HG03520 (cell line): ENCODE data around the gene GLMP.

Source experiments
- ATAC-seq: cut with Tn5 transposase; IDR thresholded peaks from one replicate; pipeline ENCODE4 v1.9.1; 2021; ENCODE audit warnings: mild to moderate bottlenecking, moderate library complexity; ENCODE audit not compliant: unreplicated experiment

GLMP gene

GRCh38 chr1:156286061-156286460, 9.4 kb downstream of the GLMP start:
- no peak for ATAC-seq

- no peak for ATAC-seq
These were observed 10.0 kb downstream of the GLMP start for GRCh38 chr1:156285437-156285836.

DNA sequence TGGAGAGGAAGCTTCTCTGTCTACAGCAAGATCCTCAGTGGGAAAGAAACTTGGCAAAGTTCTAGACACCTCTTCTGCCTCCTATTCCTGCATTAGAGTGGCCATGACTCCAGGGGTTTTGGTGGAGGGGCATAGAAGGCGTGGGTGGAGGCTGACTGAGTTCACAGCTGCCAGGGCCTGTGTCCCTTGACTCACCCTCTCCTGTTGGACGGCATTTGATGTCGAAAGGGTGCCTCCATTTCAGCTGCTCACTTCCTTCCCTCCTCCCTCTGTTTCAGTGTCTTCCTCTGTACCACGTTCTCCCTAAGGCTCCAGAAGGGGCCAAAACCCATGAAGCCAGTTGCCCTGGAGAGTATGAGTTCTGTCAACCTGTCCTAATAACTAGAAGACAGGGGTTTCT, 10.7 kb downstream of the GLMP start:
- ATAC-seq, result no peak

DNA sequence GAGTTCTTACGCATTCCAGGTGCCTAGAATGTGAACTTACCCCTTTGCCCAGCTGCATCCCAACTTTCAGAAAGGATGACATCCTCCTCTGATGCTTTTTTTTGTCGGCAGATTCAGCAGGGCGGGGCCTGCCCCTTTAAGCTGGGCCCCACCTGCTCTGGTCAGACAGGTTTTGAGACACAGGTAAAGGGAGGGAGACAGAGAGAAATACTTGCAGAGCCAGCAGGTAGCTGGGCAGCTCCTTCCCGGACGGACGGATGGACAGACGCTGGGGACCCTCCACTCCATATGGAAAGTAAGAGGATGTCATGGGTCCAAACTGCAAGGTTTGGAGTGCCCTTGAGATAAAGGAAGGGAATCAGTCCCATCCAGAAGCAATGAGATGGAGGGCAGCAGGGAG, 11.4 kb downstream of the GLMP start, which contains the start of gene TMEM79:
Gene TMEM79, plus strand, starts transcription at position 214 of the 400 bp plus-strand sequence. CDS start 902 bp downstream, outside the sequence.
- no peak for ATAC-seq

GRCh38 chr1:156283521-156283920, 12.0 kb downstream of the GLMP start:
- ATAC-seq, result no peak

DNA sequence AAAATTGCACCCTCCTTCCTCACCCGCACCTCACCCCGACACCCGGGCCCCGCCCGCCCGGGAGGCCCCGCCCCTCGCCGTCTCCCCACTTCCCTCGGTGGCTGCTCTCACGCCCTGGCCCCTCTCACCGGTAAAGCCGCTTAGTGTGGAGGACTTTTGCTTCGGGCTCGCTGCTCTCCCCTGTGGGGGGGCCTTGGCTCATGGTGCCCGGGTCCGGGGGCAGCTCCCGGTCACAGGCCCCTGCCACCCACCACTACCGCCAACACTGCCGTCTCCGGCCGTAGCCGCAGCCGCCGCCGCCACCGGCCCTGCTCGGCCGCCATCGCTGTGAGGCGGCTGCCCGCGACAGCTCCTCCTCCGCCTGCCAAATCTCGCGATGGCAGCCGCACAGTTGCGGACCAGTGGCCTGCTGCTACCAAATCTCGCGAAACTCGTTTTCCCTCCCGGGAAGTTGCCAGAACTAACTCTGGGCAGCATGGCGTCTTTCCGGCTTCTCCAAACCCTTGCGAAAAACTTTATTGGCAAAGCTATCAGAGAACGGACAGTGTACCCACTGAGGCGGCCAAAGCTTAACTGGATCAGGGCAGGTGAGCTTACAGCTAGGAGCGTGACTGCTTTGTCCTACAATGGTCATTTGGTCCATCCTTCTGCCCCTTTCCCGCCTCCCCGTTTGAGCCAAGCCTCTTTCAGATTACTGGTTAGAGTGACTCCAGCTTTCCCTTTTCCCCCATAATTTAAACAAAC, 12.8 kb downstream of the GLMP start, which contains the start of gene SMG5:
Gene SMG5, minus strand, starts transcription at position 347 of the 744 bp plus-strand sequence. Its CDS starts 145 bp downstream, at position 202.
- ATAC-seq, result peak; percentile 63

DNA sequence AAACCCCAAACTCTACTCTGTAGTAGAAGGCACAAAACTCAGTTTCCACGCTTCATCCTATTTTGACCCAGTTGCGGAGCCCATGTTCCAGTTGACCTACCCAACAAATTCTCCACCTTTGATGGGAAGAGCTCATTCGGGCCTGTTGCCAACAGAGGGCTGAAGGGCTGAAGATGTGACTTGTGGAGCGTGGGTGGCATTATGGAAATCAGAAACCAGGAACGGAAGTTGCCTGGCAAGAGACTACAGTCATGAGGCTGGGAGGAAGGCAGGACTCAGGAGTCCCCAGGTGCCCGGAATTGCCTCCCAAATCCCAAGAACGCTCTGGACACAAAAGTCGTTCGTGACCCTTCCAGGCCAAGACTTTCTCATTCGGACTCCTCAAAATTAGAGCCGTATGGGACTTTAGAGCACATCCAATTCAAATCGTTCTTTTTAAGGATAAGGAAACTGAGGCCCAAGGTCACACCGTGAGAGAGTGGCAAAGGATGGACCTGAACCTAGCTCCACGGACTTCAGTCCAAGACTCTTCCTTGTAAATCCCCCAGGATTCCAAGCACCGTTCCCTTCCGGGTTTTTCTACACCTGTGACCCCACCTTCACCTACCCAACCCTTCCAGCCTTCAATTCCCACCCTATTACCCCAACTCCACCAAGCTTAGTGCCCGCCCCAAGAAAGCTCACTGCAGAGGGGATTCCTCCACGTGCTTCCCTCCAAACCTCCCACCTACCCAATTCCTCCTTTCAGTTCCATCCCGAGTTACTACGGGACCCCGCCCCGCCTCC, 13.6 kb downstream of the GLMP start:
- ATAC-seq, result no peak

DNA sequence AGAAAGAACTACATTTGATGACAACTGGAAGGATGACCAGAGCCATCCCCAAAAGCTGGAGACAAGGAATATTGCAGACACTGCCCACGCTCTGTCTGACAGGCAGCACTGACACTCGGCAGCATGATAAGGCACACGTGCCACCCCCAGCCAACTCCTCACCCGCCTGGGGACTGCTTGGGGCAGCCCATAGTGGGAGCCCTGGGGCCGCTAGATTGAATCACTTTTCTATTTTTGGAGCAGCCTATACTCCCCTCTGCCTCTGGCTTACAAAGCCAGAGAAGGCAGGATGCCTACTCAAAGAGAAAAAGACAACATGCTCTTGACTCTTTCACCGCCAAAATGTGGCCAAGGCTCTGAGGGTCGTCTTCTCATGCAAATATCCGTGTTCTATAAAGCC, 14.2 kb downstream of the GLMP start:
- no peak for ATAC-seq

DNA sequence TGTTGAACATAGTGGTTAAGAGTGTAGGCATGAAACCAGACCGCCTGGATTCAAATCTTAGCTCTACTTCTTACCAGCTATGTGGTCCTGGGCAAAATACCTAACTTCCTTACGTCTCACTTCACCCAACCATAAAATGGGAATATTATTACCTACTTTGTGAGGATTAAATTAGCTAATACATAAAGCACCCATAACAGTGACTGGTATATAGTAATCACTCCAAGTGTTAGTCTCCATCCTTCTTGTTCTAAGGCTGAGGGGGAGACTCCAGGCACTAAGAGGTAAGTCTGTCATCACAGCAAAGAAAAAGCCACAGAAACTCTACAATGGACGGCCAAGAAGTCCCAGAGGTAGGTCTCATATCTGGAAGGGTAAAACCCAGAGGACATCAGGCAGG, 15.6 kb downstream of the GLMP start:
- ATAC-seq, result no peak

GRCh38 chr1:156276966-156277381, 18.5 kb downstream of the GLMP start:
- ATAC-seq, result no peak

- ATAC-seq, result no peak
These were observed 18.9 kb downstream of the GLMP start for GRCh38 chr1:156276532-156276931.

- no peak for ATAC-seq
These were observed 25.2 kb downstream of the GLMP start for GRCh38 chr1:156270314-156270713.

DNA sequence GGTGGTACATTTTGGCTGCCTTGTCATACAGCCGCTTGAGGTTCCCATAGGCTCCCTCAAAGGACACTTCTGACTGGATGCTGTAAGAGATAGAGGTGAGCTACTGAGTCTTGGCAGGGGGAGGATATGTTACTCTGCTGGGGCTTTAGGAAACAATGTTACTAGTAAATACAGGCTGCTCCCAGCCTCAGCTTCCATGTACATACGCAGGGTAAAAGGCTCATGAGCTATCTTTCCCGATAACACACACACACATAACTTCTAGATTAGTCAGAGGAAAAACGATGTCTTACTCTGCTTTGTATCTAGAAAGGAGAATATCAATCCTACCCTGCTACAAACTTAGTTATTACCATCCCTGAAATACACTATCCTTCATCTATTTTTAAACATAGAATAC, 27.1 kb downstream of the GLMP start:
- ATAC-seq, result no peak

DNA sequence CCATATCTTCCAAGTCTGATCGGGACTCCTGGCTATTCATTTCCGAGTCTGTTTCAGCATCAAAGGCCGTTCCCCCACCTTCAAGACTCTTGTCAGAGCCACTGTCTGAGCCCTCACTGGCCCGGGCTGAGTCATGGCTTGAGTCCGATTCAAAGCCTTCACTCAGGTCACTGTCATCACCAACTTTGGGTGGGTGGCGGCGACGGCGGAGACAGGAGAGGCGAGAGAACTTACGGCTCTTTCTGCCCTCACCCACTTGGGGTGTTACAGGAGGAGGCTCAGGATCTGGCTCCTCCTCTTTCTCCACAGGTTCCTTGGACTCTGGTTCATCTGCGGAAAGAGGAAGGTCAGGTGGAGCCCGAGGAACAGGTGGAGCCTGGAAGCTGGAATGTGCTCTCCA, 29.4 kb downstream of the GLMP start:
- ATAC-seq, result no peak

GRCh38 chr1:156263288-156263655, 32.2 kb downstream of the GLMP start:
- no peak for ATAC-seq

DNA sequence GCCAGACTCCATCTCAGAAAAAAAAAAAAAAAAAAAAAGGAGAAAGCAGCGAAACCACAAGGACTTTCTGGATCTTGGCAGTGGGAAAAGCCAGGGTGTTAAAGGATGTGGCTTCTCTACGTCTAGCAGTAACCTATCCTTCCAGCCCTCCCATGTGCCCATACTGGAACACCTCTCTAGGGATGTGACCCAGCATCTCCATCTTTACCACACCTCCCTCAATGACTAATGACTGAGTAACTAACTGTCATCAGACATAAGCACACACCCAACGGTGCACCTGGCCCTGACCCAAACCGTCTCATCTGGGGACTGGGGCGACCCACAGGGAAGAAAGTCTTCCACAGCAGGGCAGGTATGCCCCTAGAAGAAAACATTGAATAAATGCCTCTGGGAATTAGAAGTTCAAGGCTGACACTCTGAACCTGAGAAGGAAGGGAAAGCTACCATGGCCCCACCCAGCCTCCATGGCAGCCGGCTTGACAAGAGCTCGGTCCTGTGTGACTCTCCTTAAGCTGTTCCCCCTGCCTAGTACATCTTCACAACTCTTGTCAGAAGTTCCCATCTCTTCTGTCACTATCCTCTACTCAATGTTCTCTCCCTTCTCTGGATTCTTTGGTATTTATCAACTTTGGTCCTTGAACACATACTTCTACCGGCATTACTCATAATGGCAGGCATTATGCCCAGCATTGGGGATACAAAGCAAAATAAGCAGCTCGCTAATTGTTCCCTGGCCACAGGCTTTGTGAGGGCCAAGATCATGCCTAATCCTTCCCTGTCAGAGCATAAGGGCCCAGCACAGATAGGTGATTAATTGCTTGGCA, 32.8 kb downstream of the GLMP start:
- ATAC-seq, result no peak

DNA sequence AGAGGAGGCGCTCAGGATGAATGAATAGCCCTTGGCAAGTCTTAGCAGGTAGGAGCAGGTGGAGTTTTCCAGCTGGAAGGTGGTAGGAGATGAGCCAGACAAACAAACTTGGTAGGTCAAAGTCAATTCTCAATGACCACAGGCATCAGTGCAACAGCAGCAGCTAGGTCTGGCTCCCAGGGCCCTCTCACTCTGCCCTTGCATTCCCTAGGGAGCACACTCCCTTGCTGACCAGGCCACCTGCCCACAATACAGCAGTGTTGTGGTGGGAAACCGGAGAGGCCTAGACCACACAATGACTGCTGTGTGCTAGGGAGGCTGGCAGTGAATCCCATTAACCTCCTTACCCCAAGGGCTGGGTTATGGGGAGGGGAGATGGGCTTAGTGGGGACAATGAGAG, 34.6 kb downstream of the GLMP start:
- ATAC-seq, result no peak

- no peak for ATAC-seq
These were observed 35.7 kb downstream of the GLMP start for GRCh38 chr1:156259805-156260204.

DNA sequence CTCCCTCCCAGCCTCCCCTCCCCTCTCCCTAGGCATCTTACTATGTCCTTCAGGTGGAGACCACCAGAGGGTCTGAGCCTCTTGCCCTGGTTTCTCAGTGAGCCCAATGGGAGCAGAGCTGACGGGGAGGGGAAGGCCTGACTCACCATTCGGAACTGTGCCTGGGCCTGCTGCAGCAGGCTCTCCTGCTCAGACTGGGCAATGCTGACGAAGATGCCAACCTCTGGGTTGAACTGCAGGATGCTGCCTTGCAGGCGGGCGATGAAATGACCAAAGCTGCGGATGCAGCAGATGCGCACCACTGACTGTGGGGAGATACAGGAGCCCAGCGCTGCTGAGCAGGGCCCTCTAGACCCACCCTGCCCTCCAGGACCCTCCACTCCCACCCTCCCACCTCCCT, 36.6 kb downstream of the GLMP start:
- no peak for ATAC-seq

- ATAC-seq, result no peak
These were observed 37.8 kb downstream of the GLMP start for GRCh38 chr1:156257711-156258110.

DNA sequence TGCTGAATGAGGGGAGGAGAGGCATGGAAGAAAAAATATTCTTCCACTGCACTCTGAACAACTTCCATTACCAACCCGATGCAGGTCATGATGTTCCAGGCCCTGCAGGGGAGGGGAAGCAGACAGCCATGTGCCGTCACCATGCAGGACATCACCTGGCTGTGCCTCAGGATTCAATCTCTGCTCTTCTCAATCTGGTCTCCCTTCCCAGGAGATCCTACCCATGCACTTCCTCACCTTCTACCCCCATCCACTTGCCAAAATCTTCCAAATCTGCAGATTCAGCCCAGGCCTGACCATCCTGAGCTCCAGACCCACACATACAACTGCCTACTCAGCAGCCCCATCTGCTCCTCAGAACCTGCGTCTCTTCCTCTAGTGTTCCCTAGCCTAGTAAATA, 41.8 kb downstream of the GLMP start:
- ATAC-seq, result no peak
